Natural killer cell (primary cell): ENCODE results near the gene SULT2B1. TPM values are rescaled to one million over a fixed set of nuclear protein-coding genes. Genes with fewer than 3 reads are reported as not detected.
A peak's percentile ranks its signal among the peaks of the same experiment; 100 is the strongest.

Experiments used
- ATAC-seq, 3 donors: fragments of 150-1000 bp in 2 of 3; fragments of 200-7000 bp in 1 of 3; cut with Tn5 transposase; 1 replicate in 1 of 3; 2 replicates in 2 of 3; pipeline ENCODE4 v1.10.0; 2021; ENCODE audit warnings: mild to moderate bottlenecking in 2 of 3, moderate library complexity in 2 of 3
- DNase-seq, 2 donors: peaks; one replicate each; pipeline versions ENCODE4 v3.0.0 to v3.0.0-alpha.2; 2013 to 2021; ENCODE audit warnings: mixed read lengths in 1 of 2
- H3K27ac ChIP-seq: one replicate; pipeline ENCODE4 v1.5.1; 2013; ENCODE audit warnings: mild to moderate bottlenecking, low read length
- H3K27me3 ChIP-seq: one replicate; pipeline ENCODE4 v1.6.1; 2013; ENCODE audit warnings: low read length; ENCODE audit not compliant: control insufficient read depth, insufficient read depth
- H3K36me3 ChIP-seq: one replicate; pipeline ENCODE4 v1.6.1; 2013; ENCODE audit warnings: low read length; ENCODE audit not compliant: control insufficient read depth, insufficient read depth
- H3K4me1 ChIP-seq: one replicate; pipeline ENCODE4 v1.6.1; 2013; ENCODE audit warnings: low read length; ENCODE audit not compliant: control insufficient read depth, insufficient read depth
- H3K4me3 ChIP-seq: one replicate; pipeline ENCODE4 v1.5.1; 2013; ENCODE audit warnings: low read length
- H3K9me3 ChIP-seq: one replicate; pipeline ENCODE4 v1.6.1; 2013; ENCODE audit warnings: low read length; ENCODE audit not compliant: control insufficient read depth, insufficient read depth
- H3K27ac Mint-ChIP-seq, 2 donors: one replicate each; pipeline ENCODE4 v1.8.0; 2022; ENCODE audit warnings: mild to moderate bottlenecking in 2 of 2, mixed read lengths in 2 of 2, moderate library complexity in 1 of 2
- H3K27me3 Mint-ChIP-seq, 2 donors: one replicate each; pipeline ENCODE4 v1.8.0; 2022; ENCODE audit warnings: low read depth in 2 of 2, mixed read lengths in 2 of 2
- H3K36me3 Mint-ChIP-seq: one replicate; pipeline ENCODE4 v1.8.0; 2022; ENCODE audit warnings: mixed read lengths
- H3K4me1 Mint-ChIP-seq, 2 donors: one replicate each; pipeline ENCODE4 v1.8.0; 2022; ENCODE audit warnings: mixed read lengths in 2 of 2
- H3K4me3 Mint-ChIP-seq: one replicate; pipeline ENCODE4 v1.8.0; 2022; ENCODE audit warnings: mild to moderate bottlenecking, moderate library complexity, mixed read lengths
- H3K9me3 Mint-ChIP-seq, 2 donors: one replicate each; pipeline ENCODE4 v1.8.0; 2022; ENCODE audit warnings: mixed read lengths in 2 of 2
- CTCF ChIP-seq: fragments of 200-600 bp; IDR thresholded peaks from one replicate; pipeline ENCODE4 v1.8.0; 2022; ENCODE audit warnings: antibody characterized with exemption
- WGBS: methylation state at CpG from one replicate; pipeline ENCODE4 v1.1.7; 2013; ENCODE audit warnings: missing lambda C conversion rate; ENCODE audit not compliant: insufficient coverage; 5-methylcytosine and 5-hydroxymethylcytosine counted together
- intact Hi-C: fragments of 100-400 bp; cut with micrococcal nuclease; formaldehyde crosslinking; loops from one replicate; pipeline ENCODE4 v1.14.2; 2022
- total RNA-seq, 4 donors: library from RNA; stranded (reverse); fragments of 120-200 nt in 1 of 4; gene quantifications; one replicate each; pipeline versions ENCODE4 v1.2.3 to v1.2.4, GENCODE V29; 2013 to 2022

SULT2B1 gene
- total RNA-seq, 3 donors from 2014 or later (not counting 1 experiment from before 2014, with no cell fraction given) = 0.40 TPM; not detected in 2

- peak overlapping the region; percentile 76 for H3K27ac ChIP-seq
- H3K4me3 ChIP-seq = no peak overlapping the region
- Mint-ChIP-seq H3K4me1 (peaks cover 31 to 52% of the 10 kb centered on the region in 2 donors), H3K27me3 (no peaks in the 10 kb centered on the region), H3K4me3 (peak overlapping the region; percentile 21), H3K27ac (peak overlapping the region; percentile 82 to 87), H3K9me3 (no peaks in the 10 kb centered on the region), H3K36me3 (no peaks in the 10 kb centered on the region)
- intact Hi-C loops = no loop called here
- peaks cover 10% of the 10 kb centered on the region for H3K36me3 ChIP-seq
- no peaks in the 10 kb centered on the region for H3K27me3 ChIP-seq
- no peak for TF ChIP-seq CTCF
- no peak for DNase-seq
- H3K4me1 ChIP-seq = peaks cover 70% of the 10 kb centered on the region
- no peak for ATAC-seq
- H3K9me3 ChIP-seq = no peaks in the 10 kb centered on the region
- 83% methylated on average over 21 of the region's 24 CpGs for WGBS
Observed at GRCh38 chr19:48624791-48625723, 73.1 kb downstream of the SULT2B1 start.

- peaks cover 73% of the 10 kb centered on the region for H3K4me1 ChIP-seq
- peaks cover 18% of the 10 kb centered on the region for H3K36me3 ChIP-seq
- no peaks in the 10 kb centered on the region for H3K27me3 ChIP-seq
- Mint-ChIP-seq H3K36me3 (no peaks in the 10 kb centered on the region), H3K27ac (peak overlapping the region; percentile 82 to 87), H3K4me3 (no peak overlapping the region), H3K4me1 (peaks cover 29 to 49% of the 10 kb centered on the region in 2 donors), H3K9me3 (no peaks in the 10 kb centered on the region), H3K27me3 (no peaks in the 10 kb centered on the region)
- H3K27ac ChIP-seq = no peak overlapping the region
- H3K9me3 ChIP-seq = no peaks in the 10 kb centered on the region
- intact Hi-C loops = no loop called here
- DNase-seq = no peak
- ATAC-seq = no peak
- no peak overlapping the region for H3K4me3 ChIP-seq
- WGBS = 98% methylated on average over 30 of the region's 30 CpGs
- no peak for TF ChIP-seq CTCF
Observed at GRCh38 chr19:48625891-48626327, 73.9 kb downstream of the SULT2B1 start.

- no peaks in the 10 kb centered on the region for H3K27me3 Mint-ChIP-seq
- H3K27ac ChIP-seq = peak overlapping the region; percentile 17
- no peaks in the 10 kb centered on the region for H3K36me3 Mint-ChIP-seq
- H3K9me3 ChIP-seq = no peaks in the 10 kb centered on the region
- H3K4me1 Mint-ChIP-seq = peaks cover 29 to 49% of the 10 kb centered on the region in 2 donors
- ATAC-seq (peak; percentile 47 to 60 (median 52)), DNase-seq (peak; percentile 46 to 48)
- 72% methylated on average over 6 of the region's 6 CpGs for WGBS
- peaks cover 78% of the 10 kb centered on the region for H3K4me1 ChIP-seq
- TF ChIP-seq CTCF = no peak
- H3K4me3 Mint-ChIP-seq = peak overlapping the region; percentile 31
- no peaks in the 10 kb centered on the region for H3K27me3 ChIP-seq
- H3K27ac Mint-ChIP-seq = peak overlapping the region; percentile 23 to 76
- no peak overlapping the region for H3K4me3 ChIP-seq
- intact Hi-C loops = no loop called here
- H3K36me3 ChIP-seq = peaks cover 29% of the 10 kb centered on the region
- no peaks in the 10 kb centered on the region for H3K9me3 Mint-ChIP-seq
Observed at GRCh38 chr19:48627201-48627864, 75.4 kb downstream of the SULT2B1 start.
